Measurements from ENCODE around the gene UTP25.

GRCh38 chr1:209889077-209889418 lies 61.3 kb downstream of the UTP25 start:
- no peak for TF ChIP-seq EZH2phosphoT487 (IDR thresholded peaks at IDR 0.05; ENCODE audit: borderline replicate concordance)
- TF ChIP-seq, protein P1, sequence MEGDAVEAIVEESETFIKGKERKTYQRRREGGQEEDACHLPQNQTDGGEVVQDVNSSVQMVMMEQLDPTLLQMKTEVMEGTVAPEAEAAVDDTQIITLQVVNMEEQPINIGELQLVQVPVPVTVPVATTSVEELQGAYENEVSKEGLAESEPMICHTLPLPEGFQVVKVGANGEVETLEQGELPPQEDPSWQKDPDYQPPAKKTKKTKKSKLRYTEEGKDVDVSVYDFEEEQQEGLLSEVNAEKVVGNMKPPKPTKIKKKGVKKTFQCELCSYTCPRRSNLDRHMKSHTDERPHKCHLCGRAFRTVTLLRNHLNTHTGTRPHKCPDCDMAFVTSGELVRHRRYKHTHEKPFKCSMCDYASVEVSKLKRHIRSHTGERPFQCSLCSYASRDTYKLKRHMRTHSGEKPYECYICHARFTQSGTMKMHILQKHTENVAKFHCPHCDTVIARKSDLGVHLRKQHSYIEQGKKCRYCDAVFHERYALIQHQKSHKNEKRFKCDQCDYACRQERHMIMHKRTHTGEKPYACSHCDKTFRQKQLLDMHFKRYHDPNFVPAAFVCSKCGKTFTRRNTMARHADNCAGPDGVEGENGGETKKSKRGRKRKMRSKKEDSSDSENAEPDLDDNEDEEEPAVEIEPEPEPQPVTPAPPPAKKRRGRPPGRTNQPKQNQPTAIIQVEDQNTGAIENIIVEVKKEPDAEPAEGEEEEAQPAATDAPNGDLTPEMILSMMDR (conservative IDR thresholded peaks at IDR 0.05; ENCODE audit: low read length) = no peak
